ENCODE results near the gene SMIM45.

SMIM45 gene

GRCh38 chr22:41978732-41979131, 26.8 kb downstream of the SMIM45 start:
- no peaks in the 10 kb centered on the region for H3K36me3 ChIP-seq (ENCODE audit: control insufficient read depth in 2 of 2, insufficient read depth in 2 of 2, low read length in 1 of 2)
- WGBS, 2 donors, result 96 to 100% methylated on average over 1 of the region's 1 CpG
- H3K4me3 ChIP-seq (ENCODE audit: low read depth in 1 of 2, low read length in 2 of 2), result no peak overlapping the region
- H3K27ac ChIP-seq (ENCODE audit: low read depth in 2 of 2, low read length in 1 of 2), result no peak overlapping the region
- H3K9me3 ChIP-seq (ENCODE audit: control insufficient read depth in 2 of 2, insufficient read depth in 1 of 2, low read depth in 1 of 2, low read length in 1 of 2), result no peaks in the 10 kb centered on the region
- peaks cover 5 to 6% of the 10 kb centered on the region in 2 donors for H3K4me1 ChIP-seq (ENCODE audit: control insufficient read depth in 2 of 2, insufficient read depth in 2 of 2, low read length in 1 of 2)
- H3K27me3 ChIP-seq (ENCODE audit: control insufficient read depth in 1 of 2, insufficient read depth in 2 of 2, low read length in 2 of 2), result peaks cover 0 to 3% of the 10 kb centered on the region in 2 donors

GRCh38 chr22:41979423-41980250, 27.7 kb downstream of the SMIM45 start:
- H3K36me3 ChIP-seq (ENCODE audit: control insufficient read depth in 2 of 2, insufficient read depth in 2 of 2, low read length in 1 of 2), result no peaks in the 10 kb centered on the region
- peaks cover 0 to 3% of the 10 kb centered on the region in 2 donors for H3K27me3 ChIP-seq (ENCODE audit: control insufficient read depth in 1 of 2, insufficient read depth in 2 of 2, low read length in 2 of 2)
- H3K9me3 ChIP-seq (ENCODE audit: control insufficient read depth in 2 of 2, insufficient read depth in 1 of 2, low read depth in 1 of 2, low read length in 1 of 2), result no peaks in the 10 kb centered on the region
- 77 to 79% methylated on average over 9 of the region's 9 CpGs for WGBS, 2 donors
- H3K27ac ChIP-seq (ENCODE audit: low read depth in 2 of 2, low read length in 1 of 2), result no peak overlapping the region
- H3K4me1 ChIP-seq (ENCODE audit: control insufficient read depth in 2 of 2, insufficient read depth in 2 of 2, low read length in 1 of 2), result peaks cover 5 to 6% of the 10 kb centered on the region in 2 donors
- H3K4me3 ChIP-seq (ENCODE audit: low read depth in 1 of 2, low read length in 2 of 2), result no peak overlapping the region

DNA sequence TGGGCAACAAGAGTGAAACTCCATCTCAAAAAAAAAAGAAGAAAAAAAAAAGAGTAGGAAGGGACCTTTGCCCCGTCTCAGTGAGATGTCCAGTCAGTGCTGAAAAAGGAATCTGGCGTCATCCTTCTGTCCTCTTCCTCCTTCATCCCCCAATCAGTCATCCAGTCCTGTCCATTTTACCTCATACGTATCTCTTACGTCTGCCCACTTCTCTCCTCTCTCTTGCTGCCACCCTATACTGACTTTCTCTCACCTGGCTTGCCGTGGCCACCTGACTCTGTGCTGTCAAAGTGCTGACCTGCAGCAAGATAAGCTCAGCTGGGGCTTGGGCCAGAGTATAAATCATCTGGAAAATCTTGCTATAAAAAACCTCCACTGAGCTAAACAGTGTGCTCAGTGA, 30.9 kb downstream of the SMIM45 start:
- no peaks in the 10 kb centered on the region for H3K9me3 ChIP-seq (ENCODE audit: control insufficient read depth in 2 of 2, insufficient read depth in 1 of 2, low read depth in 1 of 2, low read length in 1 of 2)
- H3K36me3 ChIP-seq (ENCODE audit: control insufficient read depth in 2 of 2, insufficient read depth in 2 of 2, low read length in 1 of 2), result no peaks in the 10 kb centered on the region
- no peak overlapping the region for H3K27ac ChIP-seq (ENCODE audit: low read depth in 2 of 2, low read length in 1 of 2)
- H3K4me1 ChIP-seq (ENCODE audit: control insufficient read depth in 2 of 2, insufficient read depth in 2 of 2, low read length in 1 of 2), result no peaks in the 10 kb centered on the region
- H3K4me3 ChIP-seq (ENCODE audit: low read depth in 1 of 2, low read length in 2 of 2), result no peak overlapping the region
- H3K27me3 ChIP-seq (ENCODE audit: control insufficient read depth in 1 of 2, insufficient read depth in 2 of 2, low read length in 2 of 2), result no peaks in the 10 kb centered on the region
- WGBS, 2 donors, result 61 to 69% methylated on average over 5 of the region's 5 CpGs

DNA sequence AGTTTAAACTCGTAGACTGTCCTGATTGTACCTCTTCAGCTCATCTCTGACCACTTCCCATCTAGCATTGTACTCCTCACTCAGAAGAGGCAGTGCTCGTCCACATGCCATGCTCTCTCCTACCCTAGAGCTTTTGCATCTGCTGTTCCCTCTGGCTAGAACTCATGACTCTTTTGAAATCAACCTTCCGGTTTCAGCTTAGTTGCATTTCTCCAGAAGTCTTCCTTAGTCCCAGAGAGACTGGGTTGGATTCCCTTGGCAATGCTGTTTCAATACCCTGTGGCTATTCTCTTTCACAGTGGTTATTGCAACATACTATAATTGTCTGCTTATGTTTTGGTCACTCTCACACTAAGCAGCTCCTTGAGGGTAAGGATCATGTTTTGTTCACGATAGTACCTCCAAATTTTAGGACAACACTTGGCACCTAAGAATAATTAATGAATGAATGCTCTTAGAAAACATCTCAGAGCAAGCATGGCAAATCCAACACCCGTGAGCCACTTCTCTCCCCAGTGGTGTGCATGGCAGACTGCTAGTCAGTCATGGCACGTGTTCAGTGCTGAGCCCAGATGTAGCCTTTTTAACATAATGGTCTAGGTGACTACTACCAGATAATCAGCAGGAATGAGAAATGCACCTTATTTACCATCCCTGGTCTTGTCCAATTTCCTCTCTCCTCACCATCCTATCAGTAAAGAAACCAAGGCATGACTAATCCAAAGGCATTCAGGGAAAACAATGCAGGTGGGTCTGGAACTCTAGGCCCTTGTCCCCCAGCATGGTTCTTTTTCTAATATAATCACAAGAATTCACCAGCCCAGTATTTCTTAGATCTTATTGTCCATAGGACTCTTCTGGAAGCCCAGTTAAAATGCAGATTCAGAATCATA, 31.8 kb downstream of the SMIM45 start:
- Histone ChIP-seq H3K4me3 (ENCODE audit: low read depth in 1 of 2, low read length in 2 of 2) (no peak overlapping the region), H3K4me1 (ENCODE audit: control insufficient read depth in 2 of 2, insufficient read depth in 2 of 2, low read length in 1 of 2) (no peaks in the 10 kb centered on the region), H3K36me3 (ENCODE audit: control insufficient read depth in 2 of 2, insufficient read depth in 2 of 2, low read length in 1 of 2) (no peaks in the 10 kb centered on the region), H3K27ac (ENCODE audit: low read depth in 2 of 2, low read length in 1 of 2) (no peak overlapping the region), H3K27me3 (ENCODE audit: control insufficient read depth in 1 of 2, insufficient read depth in 2 of 2, low read length in 2 of 2) (no peaks in the 10 kb centered on the region), H3K9me3 (ENCODE audit: control insufficient read depth in 2 of 2, insufficient read depth in 1 of 2, low read depth in 1 of 2, low read length in 1 of 2) (no peaks in the 10 kb centered on the region)
- 61 to 64% methylated on average over 6 of the region's 6 CpGs for WGBS, 2 donors

- WGBS, 2 donors, result 94 to 96% methylated on average over 5 of the region's 5 CpGs
- H3K27me3 ChIP-seq (ENCODE audit: control insufficient read depth in 1 of 2, insufficient read depth in 2 of 2, low read length in 2 of 2), result no peaks in the 10 kb centered on the region
- no peaks in the 10 kb centered on the region for H3K36me3 ChIP-seq (ENCODE audit: control insufficient read depth in 2 of 2, insufficient read depth in 2 of 2, low read length in 1 of 2)
- H3K9me3 ChIP-seq (ENCODE audit: control insufficient read depth in 2 of 2, insufficient read depth in 1 of 2, low read depth in 1 of 2, low read length in 1 of 2), result no peaks in the 10 kb centered on the region
- H3K27ac ChIP-seq (ENCODE audit: low read depth in 2 of 2, low read length in 1 of 2), result no peak overlapping the region
- H3K4me3 ChIP-seq (ENCODE audit: low read depth in 1 of 2, low read length in 2 of 2), result no peak overlapping the region
- H3K4me1 ChIP-seq (ENCODE audit: control insufficient read depth in 2 of 2, insufficient read depth in 2 of 2, low read length in 1 of 2), result no peaks in the 10 kb centered on the region
Observed at GRCh38 chr22:41987276-41987675, 35.3 kb downstream of the SMIM45 start.

DNA sequence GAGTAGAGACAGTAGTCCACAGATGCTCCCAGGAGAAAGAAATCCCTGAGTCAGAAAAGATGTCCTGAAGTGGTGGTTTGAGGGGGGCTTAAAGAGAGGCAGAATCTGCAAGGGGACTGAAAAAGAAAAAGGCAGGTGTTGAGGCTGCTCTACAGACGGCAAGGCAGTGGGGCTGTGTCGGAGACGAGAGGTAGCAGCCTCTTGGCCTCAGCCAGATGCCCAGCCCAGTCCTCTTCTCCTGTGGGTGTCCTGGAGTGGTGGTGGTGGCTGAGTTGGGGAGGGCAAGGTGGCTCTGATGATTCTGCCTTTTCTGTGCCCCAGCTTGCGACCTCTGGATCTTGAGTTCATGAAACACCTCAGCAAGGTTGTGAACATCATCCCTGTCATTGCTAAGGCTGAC, 37.3 kb downstream of the SMIM45 start:
- H3K4me1 ChIP-seq (ENCODE audit: control insufficient read depth in 2 of 2, insufficient read depth in 2 of 2, low read length in 1 of 2), result no peaks in the 10 kb centered on the region
- no peak overlapping the region for H3K4me3 ChIP-seq (ENCODE audit: low read depth in 1 of 2, low read length in 2 of 2)
- no peak overlapping the region for H3K27ac ChIP-seq (ENCODE audit: low read depth in 2 of 2, low read length in 1 of 2)
- H3K36me3 ChIP-seq (ENCODE audit: control insufficient read depth in 2 of 2, insufficient read depth in 2 of 2, low read length in 1 of 2), result no peaks in the 10 kb centered on the region
- H3K9me3 ChIP-seq (ENCODE audit: control insufficient read depth in 2 of 2, insufficient read depth in 1 of 2, low read depth in 1 of 2, low read length in 1 of 2), result no peaks in the 10 kb centered on the region
- 70 to 94% methylated on average over 4 of the region's 4 CpGs for WGBS, 2 donors
- H3K27me3 ChIP-seq (ENCODE audit: control insufficient read depth in 1 of 2, insufficient read depth in 2 of 2, low read length in 2 of 2), result no peaks in the 10 kb centered on the region

DNA sequence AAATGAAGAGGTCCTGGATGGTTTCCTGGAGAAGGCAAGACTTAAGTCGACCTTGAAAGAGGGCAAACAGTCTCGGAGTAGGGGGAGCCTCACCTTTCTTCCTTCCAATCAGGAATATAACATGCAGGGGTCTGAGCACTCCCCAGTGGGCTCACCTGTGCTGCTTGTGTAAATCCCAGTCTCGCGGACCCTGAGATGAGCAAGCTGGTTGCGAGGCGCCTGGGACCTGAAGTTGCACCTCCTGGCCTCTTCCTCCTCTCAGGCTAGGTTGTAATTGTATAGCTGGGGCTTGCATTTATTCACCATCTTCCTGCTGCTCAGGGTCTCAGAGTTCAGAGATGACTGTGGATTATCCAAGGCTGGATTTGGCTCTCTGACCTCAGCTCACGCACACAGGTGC, 39.2 kb downstream of the SMIM45 start:
- Histone ChIP-seq H3K4me1 (ENCODE audit: control insufficient read depth in 2 of 2, insufficient read depth in 2 of 2, low read length in 1 of 2) (no peaks in the 10 kb centered on the region), H3K4me3 (ENCODE audit: low read depth in 1 of 2, low read length in 2 of 2) (no peak overlapping the region), H3K9me3 (ENCODE audit: control insufficient read depth in 2 of 2, insufficient read depth in 1 of 2, low read depth in 1 of 2, low read length in 1 of 2) (no peaks in the 10 kb centered on the region), H3K36me3 (ENCODE audit: control insufficient read depth in 2 of 2, insufficient read depth in 2 of 2, low read length in 1 of 2) (no peaks in the 10 kb centered on the region), H3K27me3 (ENCODE audit: control insufficient read depth in 1 of 2, insufficient read depth in 2 of 2, low read length in 2 of 2) (no peaks in the 10 kb centered on the region), H3K27ac (ENCODE audit: low read depth in 2 of 2, low read length in 1 of 2) (no peak overlapping the region)
- WGBS, 2 donors, result 89 to 92% methylated on average over 7 of the region's 7 CpGs

DNA sequence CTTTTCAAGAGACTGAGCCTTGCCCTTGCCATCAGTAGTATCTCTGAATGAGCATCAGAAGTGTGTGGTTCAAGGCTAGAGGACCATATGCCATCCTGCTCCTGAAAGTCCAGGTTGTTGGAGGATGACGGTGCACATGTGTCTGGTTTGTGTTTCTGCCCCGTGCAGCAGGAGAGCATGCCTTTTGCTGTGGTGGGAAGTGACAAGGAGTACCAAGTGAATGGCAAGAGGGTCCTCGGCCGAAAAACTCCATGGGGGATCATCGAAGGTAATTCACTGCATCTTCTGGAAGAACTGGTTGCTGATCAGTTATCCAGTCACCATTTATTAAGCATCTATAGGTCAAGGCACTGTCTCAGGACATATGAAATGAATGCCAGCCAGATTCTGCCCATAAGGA, 40.5 kb downstream of the SMIM45 start:
- H3K4me1 ChIP-seq (ENCODE audit: control insufficient read depth in 2 of 2, insufficient read depth in 2 of 2, low read length in 1 of 2), result no peaks in the 10 kb centered on the region
- no peak overlapping the region for H3K4me3 ChIP-seq (ENCODE audit: low read depth in 1 of 2, low read length in 2 of 2)
- H3K27ac ChIP-seq (ENCODE audit: low read depth in 2 of 2, low read length in 1 of 2), result no peak overlapping the region
- 93 to 97% methylated on average over 5 of the region's 5 CpGs for WGBS, 2 donors
- H3K27me3 ChIP-seq (ENCODE audit: control insufficient read depth in 1 of 2, insufficient read depth in 2 of 2, low read length in 2 of 2), result no peaks in the 10 kb centered on the region
- no peaks in the 10 kb centered on the region for H3K9me3 ChIP-seq (ENCODE audit: control insufficient read depth in 2 of 2, insufficient read depth in 1 of 2, low read depth in 1 of 2, low read length in 1 of 2)
- no peaks in the 10 kb centered on the region for H3K36me3 ChIP-seq (ENCODE audit: control insufficient read depth in 2 of 2, insufficient read depth in 2 of 2, low read length in 1 of 2)

- no peaks in the 10 kb centered on the region for H3K27me3 ChIP-seq (ENCODE audit: control insufficient read depth in 1 of 2, insufficient read depth in 2 of 2, low read length in 2 of 2)
- peaks cover 0 to 6% of the 10 kb centered on the region in 2 donors for H3K4me1 ChIP-seq (ENCODE audit: control insufficient read depth in 2 of 2, insufficient read depth in 2 of 2, low read length in 1 of 2)
- no peaks in the 10 kb centered on the region for H3K36me3 ChIP-seq (ENCODE audit: control insufficient read depth in 2 of 2, insufficient read depth in 2 of 2, low read length in 1 of 2)
- H3K27ac ChIP-seq (ENCODE audit: low read depth in 2 of 2, low read length in 1 of 2), result no peak overlapping the region
- 69 to 73% methylated on average over 2 to 3 of the region's 3 CpGs for WGBS, 2 donors
- no peaks in the 10 kb centered on the region for H3K9me3 ChIP-seq (ENCODE audit: control insufficient read depth in 2 of 2, insufficient read depth in 1 of 2, low read depth in 1 of 2, low read length in 1 of 2)
- H3K4me3 ChIP-seq (ENCODE audit: low read depth in 1 of 2, low read length in 2 of 2), result no peak overlapping the region
Observed at GRCh38 chr22:41995211-41995610, 43.3 kb downstream of the SMIM45 start.

Measured in esophagus (tissue), 2 donors.